Liver (tissue), 9 donors: ENCODE measurements around the gene PRDX1. TPM values are rescaled to one million over a fixed set of nuclear protein-coding genes. Genes with fewer than 3 reads are reported as not detected.

Experiments used
- DNase-seq: peaks from one replicate; pipeline ENCODE4 v3.0.0-alpha.2; 2017; ENCODE audit warnings: low spot score
- H3K27ac ChIP-seq, 2 donors: one replicate each; pipeline ENCODE4 v1.7.0; 2013; ENCODE audit warnings: inconsistent platforms in 2 of 2, low read length in 2 of 2, control low read depth in 1 of 2, low read depth in 1 of 2, mild to moderate bottlenecking in 1 of 2
- H3K27me3 ChIP-seq, 4 donors: one replicate each; pipeline versions ENCODE4 v1.6.1 to v1.7.0; 2013; ENCODE audit warnings: low read length in 3 of 4, inconsistent platforms in 1 of 4, mild to moderate bottlenecking in 1 of 4, moderate library complexity in 1 of 4; ENCODE audit not compliant: control insufficient read depth in 4 of 4, insufficient read depth in 4 of 4
- H3K36me3 ChIP-seq, 4 donors: one replicate each; pipeline versions ENCODE4 v1.6.1 to v1.7.0; 2013; ENCODE audit warnings: low read length in 3 of 4, mild to moderate bottlenecking in 3 of 4, low read depth in 1 of 4, moderate library complexity in 1 of 4; ENCODE audit not compliant: control insufficient read depth in 4 of 4, insufficient read depth in 3 of 4
- H3K4me1 ChIP-seq, 4 donors: one replicate each; pipeline versions ENCODE4 v1.6.1 to v1.7.0; 2013; ENCODE audit warnings: low read length in 3 of 4, mild to moderate bottlenecking in 3 of 4, moderate library complexity in 1 of 4; ENCODE audit not compliant: control insufficient read depth in 4 of 4, insufficient read depth in 4 of 4
- H3K4me3 ChIP-seq, 3 donors: one replicate each; pipeline versions ENCODE4 v1.6.1 to v1.7.0; 2013; ENCODE audit warnings: low read length in 3 of 3, control low read depth in 1 of 3, low read depth in 1 of 3, mild to moderate bottlenecking in 1 of 3
- H3K9ac ChIP-seq, 2 donors: one replicate each; pipeline ENCODE4 v1.7.0; 2013; ENCODE audit warnings: low read length in 2 of 2, mild to moderate bottlenecking in 2 of 2, moderate library complexity in 2 of 2, control low read depth in 1 of 2, low read depth in 1 of 2
- H3K9me3 ChIP-seq, 4 donors: one replicate each; pipeline versions ENCODE4 v1.6.1 to v1.7.0; 2013; ENCODE audit warnings: low read length in 3 of 4; ENCODE audit not compliant: control insufficient read depth in 4 of 4
- EGR1 ChIP-seq, 2 donors: IDR thresholded peaks; 2 replicates each; pipeline ENCODE4 v1.6.1; 2016 to 2018; ENCODE audit warnings: antibody characterized with exemption in 2 of 2, low read depth in 2 of 2
- FOXA1 ChIP-seq: IDR thresholded peaks from 2 replicates; pipeline ENCODE4 v1.6.1; 2016; ENCODE audit warnings: antibody characterized with exemption
- FOXA2 ChIP-seq: IDR thresholded peaks from 2 replicates; pipeline ENCODE4 v1.6.1; 2016; ENCODE audit warnings: antibody characterized with exemption
- GABPA ChIP-seq, 2 donors: IDR thresholded peaks in 1 of 2; conservative IDR thresholded peaks in 1 of 2; 2 replicates each; pipeline ENCODE4 v1.6.1; 2016; ENCODE audit warnings: antibody characterized with exemption in 2 of 2, mild to moderate bottlenecking in 1 of 2, moderate library complexity in 1 of 2
- HNF4A ChIP-seq, 2 donors: conservative IDR thresholded peaks; 2 replicates each; pipeline ENCODE4 v1.6.1; 2016; ENCODE audit warnings: antibody characterized with exemption in 2 of 2, mild to moderate bottlenecking in 2 of 2
- HNF4G ChIP-seq: IDR thresholded peaks from 2 replicates; pipeline ENCODE4 v1.6.1; 2016; ENCODE audit warnings: antibody characterized with exemption
- JUND ChIP-seq, 2 donors: IDR thresholded peaks; 2 replicates each; pipeline ENCODE4 v1.6.1; 2016; ENCODE audit warnings: antibody characterized with exemption in 2 of 2
- NR2F2 ChIP-seq: IDR thresholded peaks from 2 replicates; pipeline ENCODE4 v1.6.1; 2016; ENCODE audit warnings: antibody characterized with exemption
- RAD21 ChIP-seq, 2 donors: IDR thresholded peaks; 2 replicates each; pipeline ENCODE4 v1.6.1; 2016; ENCODE audit warnings: antibody characterized with exemption in 2 of 2, mild to moderate bottlenecking in 2 of 2
- RXRA ChIP-seq, 2 donors: IDR thresholded peaks; 2 replicates each; pipeline ENCODE4 v1.6.1; 2017 to 2018; ENCODE audit warnings: antibody characterized with exemption in 2 of 2, mild to moderate bottlenecking in 1 of 2
- SP1 ChIP-seq: IDR thresholded peaks from 2 replicates; pipeline ENCODE4 v1.6.1; 2018; ENCODE audit warnings: antibody characterized with exemption, mild to moderate bottlenecking
- TAF1 ChIP-seq: conservative IDR thresholded peaks from 2 replicates; pipeline ENCODE4 v1.6.1; 2016; ENCODE audit warnings: antibody characterized with exemption, mild to moderate bottlenecking
- YY1 ChIP-seq: IDR thresholded peaks from 2 replicates; pipeline ENCODE4 v1.6.1; 2016; ENCODE audit warnings: antibody characterized with exemption, mild to moderate bottlenecking
- WGBS: extraction: QIAGEN DNeasy Blood & Tissue Kit; methylation state at CpG from one replicate; pipeline ENCODE4 v1.1.7; 2013; 5-methylcytosine and 5-hydroxymethylcytosine counted together
- polyA plus RNA-seq, 2 donors: library from polyadenylated mRNA; stranded (reverse) in 1 of 2; unstranded in 1 of 2; fragments of 200-250 nt in 1 of 2; fragments of >200 nt in 1 of 2; fragmentation: Nextera tagmentation in 1 of 2; extraction: Ambion mirVana in 1 of 2; gene quantifications; one replicate each; pipeline versions ENCODE4 v1.2.1 to v1.2.3, GENCODE V29; 2013 to 2015
- total RNA-seq, 2 donors: library from RNA; depleted of rRNA; stranded (reverse); fragments of >200 nt; gene quantifications; one replicate each; pipeline ENCODE4 v1.2.3, GENCODE V29; 2014
- TF ChIP-seq, protein P1 (sequence below): fragments of 150-350 bp; IDR thresholded peaks from 2 replicates; pipeline ENCODE4 v1.5.1; 2017; ENCODE audit warnings: improper control_type of control experiment, low read depth, low read length; ENCODE audit not compliant: missing input control
- TF ChIP-seq, protein P2 (sequence below): IDR thresholded peaks from 2 replicates; pipeline ENCODE4 v1.6.1; 2016; ENCODE audit warnings: antibody characterized with exemption
- TF ChIP-seq, protein P3 (sequence below): IDR thresholded peaks from 2 replicates; pipeline ENCODE4 v1.6.1; 2016; ENCODE audit warnings: antibody characterized with exemption
- donor health status: healthy.
- donor health status: healthy.
- donor health status: healthy.
- donor health status: healthy.
- donor health status: healthy.

The PRDX1 gene
- total and polyA plus RNA-seq, 4 donors, result 270 to 623 (median 397) TPM

DNA sequence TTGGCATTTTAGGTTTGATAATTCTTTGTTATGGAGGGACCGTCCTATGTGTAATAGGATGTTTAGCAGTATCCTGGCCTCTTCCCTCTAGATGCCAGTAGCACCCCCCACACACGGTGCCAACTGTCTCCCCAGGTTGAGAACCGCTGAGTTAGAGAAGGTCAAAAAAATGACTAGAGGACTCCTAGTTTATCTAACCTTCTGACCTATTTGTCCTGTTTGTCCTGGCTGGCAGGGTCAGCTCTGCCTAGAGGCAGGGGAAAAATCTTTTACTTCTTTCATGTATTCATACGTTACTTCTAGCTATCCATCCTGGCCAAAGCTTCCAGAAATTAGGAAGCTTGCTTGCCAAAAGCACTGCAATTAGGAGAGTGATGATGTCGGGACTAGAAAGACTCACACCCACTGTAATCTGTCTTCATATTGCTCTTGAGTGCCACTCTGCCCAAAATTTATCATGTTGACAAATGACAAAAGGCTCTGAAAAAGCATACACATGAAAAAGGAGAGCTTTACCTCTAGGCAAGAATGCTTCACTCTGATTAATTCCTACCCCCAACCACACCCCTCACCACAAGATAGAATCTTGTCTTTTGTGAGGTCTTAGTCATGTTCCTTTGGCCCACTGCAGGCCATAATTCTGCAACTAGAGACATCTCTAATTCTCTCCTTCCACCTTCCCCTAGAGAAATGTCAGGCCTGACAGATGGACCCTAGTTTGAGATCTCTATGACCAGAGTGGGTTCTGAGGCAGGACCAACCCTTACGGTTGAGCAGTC lies 14.5 kb upstream of the PRDX1 start:
- Histone ChIP-seq H3K36me3 (no peaks in the 10 kb centered on the region), H3K9me3 (no peaks in the 10 kb centered on the region), H3K4me1 (peaks cover 0 to 16% (median 14%) of the 10 kb centered on the region in 4 donors), H3K27me3 (no peaks in the 10 kb centered on the region), H3K27ac (no peak overlapping the region), H3K4me3 (no peak overlapping the region), H3K9ac (no peak overlapping the region)
- DNase-seq, result no peak
- TF ChIP-seq JUND (IDR thresholded peaks at IDR 0.05) (no peak), RXRA (IDR thresholded peaks at IDR 0.05) (peak; percentile 65 to 93), FOXA1 (no peak), GABPA (IDR thresholded peaks at IDR 0.05 in 1 of 2, conservative IDR thresholded peaks at IDR 0.05 in 1 of 2) (no peak), NR2F2 (peak; percentile 96), FOXA2 (no peak), YY1 (no peak), SP1 (peak; percentile 33), HNF4A (conservative IDR thresholded peaks at IDR 0.05) (peak; percentile 53 to 89), HNF4G (peak; percentile 19)
- 42% methylated on average over 6 of the region's 6 CpGs for WGBS

DNA sequence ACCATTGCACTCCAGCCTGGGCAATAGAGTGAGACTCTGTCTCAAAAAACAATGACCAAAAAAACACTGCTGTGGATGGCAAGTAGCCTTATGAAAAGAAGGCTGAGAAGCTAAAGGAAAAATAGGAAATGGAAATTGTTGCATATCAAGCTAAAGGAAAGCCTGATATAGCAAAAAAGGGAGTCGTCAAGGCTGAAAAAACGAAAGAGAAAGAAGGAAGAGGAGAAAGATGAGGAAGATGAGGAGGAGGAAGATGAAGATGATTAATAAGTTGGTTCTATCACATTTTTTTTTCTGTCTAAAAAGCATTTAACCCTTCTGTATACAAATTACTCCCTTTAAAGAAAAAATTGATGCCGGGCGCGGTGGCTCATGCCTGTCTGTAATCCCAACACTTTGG lies 10.2 kb upstream of the PRDX1 start:
- no peak for DNase-seq
- TF ChIP-seq RAD21 (IDR thresholded peaks at IDR 0.05), result no peak
- no peak for TF ChIP-seq HNF4A (conservative IDR thresholded peaks at IDR 0.05)
- no peak for TF ChIP-seq TAF1
- Histone ChIP-seq H3K9ac (no peak overlapping the region), H3K4me1 (peaks cover 0 to 14% (median 12%) of the 10 kb centered on the region in 4 donors), H3K36me3 (no peaks in the 10 kb centered on the region), H3K4me3 (no peak overlapping the region), H3K9me3 (no peaks in the 10 kb centered on the region), H3K27me3 (no peaks in the 10 kb centered on the region), H3K27ac (no peak overlapping the region)
- WGBS, result 87% methylated on average over 5 of the region's 5 CpGs

DNA sequence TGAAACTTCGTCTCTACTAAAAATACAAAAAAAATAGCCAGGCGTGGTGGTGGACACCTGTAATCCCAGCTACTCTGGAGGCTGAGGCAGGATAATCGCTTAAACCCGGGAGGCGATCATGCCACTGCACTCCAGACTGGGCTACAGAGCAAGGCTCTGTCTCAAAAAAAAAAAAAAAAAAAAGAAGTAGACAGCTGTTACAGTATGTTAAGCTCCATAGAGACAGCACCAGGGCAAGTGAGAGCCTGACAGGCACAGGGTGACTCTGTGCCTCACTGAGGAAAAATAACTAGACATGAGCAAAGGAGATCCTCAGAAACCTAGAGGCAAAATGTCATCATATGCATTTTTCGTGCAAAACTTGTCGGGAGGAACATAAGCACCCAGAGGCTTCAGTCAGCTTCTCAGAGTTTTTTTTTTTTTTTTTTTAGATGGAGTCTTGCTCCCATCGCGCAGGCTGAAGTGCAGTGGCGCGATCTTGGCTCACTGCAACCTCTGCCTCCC lies 9.0 kb upstream of the PRDX1 start:
- no peaks in the 10 kb centered on the region for H3K27me3 ChIP-seq
- H3K9ac ChIP-seq, result no peak overlapping the region
- no peaks in the 10 kb centered on the region for H3K36me3 ChIP-seq
- 96% methylated on average over 11 of the region's 11 CpGs for WGBS
- H3K9me3 ChIP-seq, result no peaks in the 10 kb centered on the region
- H3K4me1 ChIP-seq, result peaks cover 4 to 8% (median 8%) of the 10 kb centered on the region in 4 donors
- no peak for DNase-seq
- no peak for TF ChIP-seq FOXA1
- TF ChIP-seq RAD21 (IDR thresholded peaks at IDR 0.05), result no peak
- no peak overlapping the region for H3K4me3 ChIP-seq
- no peak overlapping the region for H3K27ac ChIP-seq

DNA sequence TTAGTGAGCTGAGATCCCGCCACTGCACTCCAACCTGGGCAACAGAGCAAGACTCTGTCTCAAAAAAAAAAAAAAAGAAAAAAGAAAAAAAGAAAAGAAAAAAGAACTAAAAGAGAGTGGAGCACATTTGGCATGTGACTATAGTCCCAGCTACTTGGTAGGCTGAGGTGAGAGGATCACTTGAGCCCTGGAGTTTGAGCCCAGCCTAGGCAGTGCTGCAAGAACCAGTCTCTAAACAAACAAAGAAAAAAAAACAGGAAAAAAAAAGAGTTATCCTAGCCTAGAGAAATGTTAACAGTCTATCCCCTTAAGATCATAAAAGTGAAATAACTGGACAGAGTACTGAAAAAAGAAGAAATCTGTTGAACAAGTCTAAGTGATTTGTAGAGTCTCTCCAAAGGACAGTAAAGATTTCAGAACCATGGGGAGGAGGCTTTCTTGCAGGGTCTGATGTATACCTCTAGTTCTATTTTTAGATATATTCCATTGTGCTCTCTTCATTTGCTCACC lies 4.5 kb upstream of the PRDX1 start:
- Histone ChIP-seq H3K27me3 (no peaks in the 10 kb centered on the region), H3K27ac (no peak overlapping the region), H3K4me1 (peaks cover 4 to 14% (median 5%) of the 10 kb centered on the region in 4 donors), H3K4me3 (no peak overlapping the region), H3K9ac (no peak overlapping the region), H3K9me3 (no peaks in the 10 kb centered on the region), H3K36me3 (no peaks in the 10 kb centered on the region)
- 92% methylated on average over 1 of the region's 1 CpG for WGBS
- TF ChIP-seq FOXA2 (peak; percentile 23), GABPA (IDR thresholded peaks at IDR 0.05 in 1 of 2, conservative IDR thresholded peaks at IDR 0.05 in 1 of 2) (no peak), TAF1 (no peak), FOXA1 (no peak), EGR1 (IDR thresholded peaks at IDR 0.05; ENCODE audit: low read depth in 2 of 2) (no peak), YY1 (peak; percentile 18), HNF4A (conservative IDR thresholded peaks at IDR 0.05) (peak; percentile 76 to 80), RAD21 (IDR thresholded peaks at IDR 0.05) (peak in 1 of 2 donors; percentile 23), JUND (IDR thresholded peaks at IDR 0.05) (peak in 1 of 2 donors; percentile 33), SP1 (peak; percentile 58), RXRA (IDR thresholded peaks at IDR 0.05) (peak; percentile 42 to 51)
- TF ChIP-seq, protein P1, sequence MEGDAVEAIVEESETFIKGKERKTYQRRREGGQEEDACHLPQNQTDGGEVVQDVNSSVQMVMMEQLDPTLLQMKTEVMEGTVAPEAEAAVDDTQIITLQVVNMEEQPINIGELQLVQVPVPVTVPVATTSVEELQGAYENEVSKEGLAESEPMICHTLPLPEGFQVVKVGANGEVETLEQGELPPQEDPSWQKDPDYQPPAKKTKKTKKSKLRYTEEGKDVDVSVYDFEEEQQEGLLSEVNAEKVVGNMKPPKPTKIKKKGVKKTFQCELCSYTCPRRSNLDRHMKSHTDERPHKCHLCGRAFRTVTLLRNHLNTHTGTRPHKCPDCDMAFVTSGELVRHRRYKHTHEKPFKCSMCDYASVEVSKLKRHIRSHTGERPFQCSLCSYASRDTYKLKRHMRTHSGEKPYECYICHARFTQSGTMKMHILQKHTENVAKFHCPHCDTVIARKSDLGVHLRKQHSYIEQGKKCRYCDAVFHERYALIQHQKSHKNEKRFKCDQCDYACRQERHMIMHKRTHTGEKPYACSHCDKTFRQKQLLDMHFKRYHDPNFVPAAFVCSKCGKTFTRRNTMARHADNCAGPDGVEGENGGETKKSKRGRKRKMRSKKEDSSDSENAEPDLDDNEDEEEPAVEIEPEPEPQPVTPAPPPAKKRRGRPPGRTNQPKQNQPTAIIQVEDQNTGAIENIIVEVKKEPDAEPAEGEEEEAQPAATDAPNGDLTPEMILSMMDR, result no peak
- TF ChIP-seq, protein P2, sequence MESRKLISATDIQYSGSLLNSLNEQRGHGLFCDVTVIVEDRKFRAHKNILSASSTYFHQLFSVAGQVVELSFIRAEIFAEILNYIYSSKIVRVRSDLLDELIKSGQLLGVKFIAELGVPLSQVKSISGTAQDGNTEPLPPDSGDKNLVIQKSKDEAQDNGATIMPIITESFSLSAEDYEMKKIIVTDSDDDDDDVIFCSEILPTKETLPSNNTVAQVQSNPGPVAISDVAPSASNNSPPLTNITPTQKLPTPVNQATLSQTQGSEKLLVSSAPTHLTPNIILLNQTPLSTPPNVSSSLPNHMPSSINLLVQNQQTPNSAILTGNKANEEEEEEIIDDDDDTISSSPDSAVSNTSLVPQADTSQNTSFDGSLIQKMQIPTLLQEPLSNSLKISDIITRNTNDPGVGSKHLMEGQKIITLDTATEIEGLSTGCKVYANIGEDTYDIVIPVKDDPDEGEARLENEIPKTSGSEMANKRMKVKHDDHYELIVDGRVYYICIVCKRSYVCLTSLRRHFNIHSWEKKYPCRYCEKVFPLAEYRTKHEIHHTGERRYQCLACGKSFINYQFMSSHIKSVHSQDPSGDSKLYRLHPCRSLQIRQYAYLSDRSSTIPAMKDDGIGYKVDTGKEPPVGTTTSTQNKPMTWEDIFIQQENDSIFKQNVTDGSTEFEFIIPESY, result peak; percentile 32
- TF ChIP-seq, protein P3, sequence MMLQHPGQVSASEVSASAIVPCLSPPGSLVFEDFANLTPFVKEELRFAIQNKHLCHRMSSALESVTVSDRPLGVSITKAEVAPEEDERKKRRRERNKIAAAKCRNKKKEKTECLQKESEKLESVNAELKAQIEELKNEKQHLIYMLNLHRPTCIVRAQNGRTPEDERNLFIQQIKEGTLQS, result no peak
- DNase-seq, result no peak
